Right cardiac atrium (tissue), 5 donors: ENCODE results near the gene CMYA5. TPM values are rescaled to one million over a fixed set of nuclear protein-coding genes. Genes with fewer than 3 reads are reported as not detected.

Experiments
- ATAC-seq, 2 donors: fragments of 200-7000 bp; cut with Tn5 transposase; one replicate each; pipeline versions ENCODE4 v1.8.0 to v1.9.1; 2020; ENCODE audit warnings: moderate library complexity in 2 of 2, mild to moderate bottlenecking in 1 of 2
- DNase-seq, 3 donors: peaks; one replicate each; pipeline ENCODE4 v3.0.0-alpha.2; 2020
- H3K27ac ChIP-seq: one replicate; pipeline ENCODE4 v1.5.1; 2013; ENCODE audit warnings: mild to moderate bottlenecking, low read length, control low read depth, moderate library complexity
- H3K27me3 ChIP-seq: one replicate; pipeline ENCODE4 v1.6.1; 2013; ENCODE audit not compliant: control insufficient read depth, insufficient read depth
- H3K4me1 ChIP-seq: one replicate; pipeline ENCODE4 v1.6.1; 2013; ENCODE audit warnings: low read length; ENCODE audit not compliant: control insufficient read depth, insufficient read depth
- H3K4me3 ChIP-seq: one replicate; pipeline ENCODE4 v1.5.1; 2013; ENCODE audit warnings: low read length, control low read depth
- H3K9me3 ChIP-seq: one replicate; pipeline ENCODE4 v1.6.1; 2013; ENCODE audit warnings: low read length; ENCODE audit not compliant: control insufficient read depth
- WGBS: extraction: QIAGEN DNeasy Blood & Tissue Kit; methylation state at CpG from one replicate; pipeline ENCODE4 v1.1.7; 2013; 5-methylcytosine and 5-hydroxymethylcytosine counted together
- intact Hi-C, 4 donors: fragments of 100-400 bp; cut with DNase I; formaldehyde crosslinking; loops; one replicate each; pipeline versions ENCODE4 v1.11.0 to v1.14.0; 2022 to 2023
- polyA plus RNA-seq: library from polyadenylated mRNA; stranded (reverse); fragments of 200-250 nt; gene quantifications from one replicate; pipeline ENCODE4 v1.2.3, GENCODE V29; 2013
- total RNA-seq, 4 donors: library from RNA; stranded (reverse); fragmentation: NEBNext Ultra II Directional; extraction: Animal tissue kit (Norgen Biotek cat#: 25700); gene quantifications; one replicate each; pipeline ENCODE4 v1.2.1, GENCODE V29; 2021
- donor health status: healthy with polysubstance abuse.
- donor health status: DM: no; HTN: yes; CAD: no.
- donor health status: DM: no; HTN: no; CAD: no.
- donor health status: DM: no; HTN: yes; CAD: no; lungs with severe emphysema.
- donor health status: DM: yes; HTN: yes; CAD: no.

Gene CMYA5
- total and polyA plus RNA-seq, 5 donors: 341 to 1,021 (median 757) TPM

DNA sequence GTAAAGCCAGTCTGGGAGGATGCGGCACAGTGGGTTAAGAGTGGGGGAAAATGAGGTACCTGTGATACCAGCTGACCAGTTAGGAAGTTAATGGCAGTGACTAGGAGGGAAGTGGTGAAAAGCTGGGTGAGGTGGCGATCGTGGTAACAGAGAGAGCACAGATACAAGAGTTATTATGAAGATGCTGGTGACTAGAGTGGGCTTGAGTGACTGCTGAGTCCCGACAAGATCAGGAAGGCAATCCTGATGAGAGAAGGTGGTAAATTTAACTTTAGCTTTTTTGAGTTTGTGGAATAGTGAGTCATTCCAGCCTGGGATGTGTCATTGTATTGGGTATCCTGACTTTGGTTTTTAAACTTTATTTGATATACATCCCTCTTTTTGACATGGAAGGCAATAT, 38.8 kb downstream of the CMYA5 start:
- Histone ChIP-seq H3K27me3 (no peaks in the 10 kb centered on the region), H3K9me3 (no peaks in the 10 kb centered on the region), H3K4me3 (no peak overlapping the region), H3K4me1 (no peaks in the 10 kb centered on the region), H3K27ac (peak overlapping the region; percentile 79)
- intact Hi-C loops: no loop called here
- 72% methylated on average over 4 of the region's 4 CpGs for WGBS
- peak in 1 of 2 donors; percentile 34 for ATAC-seq
- DNase-seq: no peak

DNA sequence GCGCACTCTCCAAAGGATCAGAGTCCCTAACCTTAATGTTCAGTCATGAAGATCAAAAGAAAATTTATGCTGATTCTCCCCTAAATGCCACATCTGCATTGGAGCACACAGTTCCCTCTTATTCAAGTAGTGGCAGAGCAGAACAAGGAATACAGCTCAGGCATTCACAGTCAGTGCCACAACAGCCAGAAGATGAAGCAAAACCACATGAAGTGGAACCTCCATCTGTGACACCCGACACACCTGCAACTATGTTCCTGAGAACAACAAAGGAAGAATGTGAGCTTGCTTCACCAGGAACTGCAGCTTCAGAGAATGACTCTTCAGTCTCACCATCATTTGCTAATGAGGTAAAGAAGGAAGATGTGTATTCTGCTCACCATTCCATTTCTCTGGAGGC, 40.0 kb downstream of the CMYA5 start:
- H3K4me3 ChIP-seq: no peak overlapping the region
- no peaks in the 10 kb centered on the region for H3K4me1 ChIP-seq
- WGBS: 94% methylated on average over 2 of the region's 2 CpGs
- no peaks in the 10 kb centered on the region for H3K27me3 ChIP-seq
- intact Hi-C loops: no loop called here
- H3K9me3 ChIP-seq: no peaks in the 10 kb centered on the region
- ATAC-seq: no peak
- H3K27ac ChIP-seq: peak overlapping the region; percentile 43
- no peak for DNase-seq

DNA sequence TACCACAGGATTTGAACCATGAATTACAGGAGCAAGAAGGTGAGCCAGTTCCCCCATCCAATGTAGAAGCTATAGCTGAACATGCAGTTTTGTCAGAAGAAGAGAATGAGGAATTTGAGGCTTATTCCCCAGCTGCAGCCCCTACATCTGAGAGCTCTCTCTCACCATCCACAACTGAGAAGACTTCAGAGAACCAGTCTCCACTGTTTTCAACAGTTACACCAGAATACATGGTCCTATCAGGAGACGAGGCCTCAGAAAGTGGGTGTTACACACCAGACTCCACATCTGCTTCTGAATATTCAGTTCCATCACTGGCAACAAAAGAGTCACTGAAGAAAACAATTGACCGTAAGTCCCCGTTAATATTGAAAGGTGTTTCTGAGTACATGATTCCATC, 40.9 kb downstream of the CMYA5 start:
- DNase-seq (no peak), ATAC-seq (no peak)
- Histone ChIP-seq H3K27ac (no peak overlapping the region), H3K4me3 (no peak overlapping the region), H3K27me3 (no peaks in the 10 kb centered on the region), H3K4me1 (no peaks in the 10 kb centered on the region), H3K9me3 (no peaks in the 10 kb centered on the region)
- intact Hi-C loops: no loop called here
- WGBS: 90% methylated on average over 3 of the region's 3 CpGs

DNA sequence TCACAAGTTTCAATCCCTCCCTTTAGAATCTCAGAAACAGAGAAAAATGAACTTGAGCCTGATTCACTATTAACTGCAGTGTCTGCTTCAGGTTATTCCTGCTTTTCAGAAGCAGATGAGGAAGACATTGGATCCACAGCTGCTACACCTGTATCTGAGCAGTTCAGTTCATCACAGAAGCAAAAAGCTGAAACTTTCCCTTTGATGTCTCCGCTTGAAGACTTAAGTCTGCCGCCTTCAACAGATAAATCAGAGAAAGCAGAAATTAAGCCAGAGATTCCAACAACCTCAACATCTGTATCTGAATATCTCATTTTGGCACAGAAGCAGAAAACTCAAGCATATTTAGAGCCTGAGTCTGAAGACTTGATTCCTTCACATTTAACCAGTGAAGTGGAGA, 42.1 kb downstream of the CMYA5 start:
- intact Hi-C loops: no loop called here
- DNase-seq: no peak
- H3K4me1 ChIP-seq: no peaks in the 10 kb centered on the region
- no peak overlapping the region for H3K4me3 ChIP-seq
- H3K27ac ChIP-seq: no peak overlapping the region
- WGBS: 90% methylated on average over 2 of the region's 2 CpGs
- no peaks in the 10 kb centered on the region for H3K9me3 ChIP-seq
- no peaks in the 10 kb centered on the region for H3K27me3 ChIP-seq
- ATAC-seq: no peak

DNA sequence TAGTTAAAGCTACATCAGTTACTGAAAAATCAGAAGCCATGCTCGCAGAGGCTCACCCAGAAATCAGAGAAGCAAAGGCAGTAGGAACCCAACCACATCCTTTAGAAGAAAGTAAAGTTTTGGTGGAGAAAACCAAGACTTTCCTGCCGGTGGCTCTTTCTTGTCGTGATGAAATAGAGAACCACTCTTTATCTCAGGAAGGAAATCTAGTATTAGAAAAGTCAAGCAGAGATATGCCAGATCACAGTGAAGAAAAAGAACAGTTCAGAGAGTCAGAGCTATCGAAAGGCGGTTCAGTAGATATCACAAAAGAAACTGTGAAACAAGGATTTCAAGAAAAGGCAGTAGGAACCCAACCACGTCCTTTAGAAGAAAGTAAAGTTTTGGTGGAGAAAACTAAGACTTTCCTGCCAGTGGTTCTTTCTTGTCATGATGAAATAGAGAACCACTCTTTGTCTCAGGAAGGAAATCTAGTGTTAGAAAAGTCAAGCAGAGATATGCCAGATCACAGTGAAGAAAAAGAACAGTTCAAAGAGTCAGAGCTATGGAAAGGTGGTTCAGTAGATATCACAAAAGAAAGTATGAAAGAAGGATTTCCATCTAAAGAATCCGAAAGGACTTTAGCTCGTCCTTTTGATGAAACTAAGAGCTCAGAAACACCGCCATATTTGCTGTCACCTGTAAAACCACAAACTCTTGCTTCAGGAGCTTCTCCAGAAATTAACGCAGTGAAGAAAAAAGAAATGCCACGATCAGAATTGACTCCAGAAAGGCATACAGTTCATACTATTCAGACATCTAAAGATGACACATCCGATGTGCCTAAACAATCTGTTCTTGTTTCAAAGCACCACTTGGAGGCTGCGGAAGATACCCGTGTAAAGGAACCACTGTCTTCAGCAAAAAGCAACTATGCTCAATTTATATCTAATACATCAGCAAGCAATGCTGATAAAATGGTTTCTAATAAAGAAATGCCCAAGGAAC, 47.2 kb downstream of the CMYA5 start:
- ATAC-seq (no peak), DNase-seq (no peak)
- Histone ChIP-seq H3K4me3 (no peak overlapping the region), H3K9me3 (no peaks in the 10 kb centered on the region), H3K27me3 (no peaks in the 10 kb centered on the region), H3K27ac (no peak overlapping the region), H3K4me1 (no peaks in the 10 kb centered on the region)
- 83% methylated on average over 14 of the region's 14 CpGs for WGBS
- intact Hi-C loops: no loop called here

DNA sequence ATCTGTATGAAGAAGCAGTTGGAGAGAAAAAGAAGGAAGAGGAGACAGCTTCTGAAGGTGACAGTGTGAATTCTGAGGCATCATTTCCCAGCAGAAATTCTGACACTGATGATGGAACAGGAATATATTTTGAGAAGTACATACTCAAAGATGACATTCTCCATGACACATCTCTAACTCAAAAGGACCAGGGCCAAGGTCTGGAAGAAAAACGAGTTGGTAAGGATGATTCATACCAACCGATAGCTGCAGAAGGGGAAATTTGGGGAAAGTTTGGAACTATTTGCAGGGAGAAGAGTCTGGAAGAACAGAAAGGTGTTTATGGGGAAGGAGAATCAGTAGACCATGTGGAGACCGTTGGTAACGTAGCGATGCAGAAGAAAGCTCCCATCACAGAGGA, 48.7 kb downstream of the CMYA5 start:
- H3K27ac ChIP-seq: no peak overlapping the region
- 90% methylated on average over 5 of the region's 5 CpGs for WGBS
- ATAC-seq: no peak

DNA sequence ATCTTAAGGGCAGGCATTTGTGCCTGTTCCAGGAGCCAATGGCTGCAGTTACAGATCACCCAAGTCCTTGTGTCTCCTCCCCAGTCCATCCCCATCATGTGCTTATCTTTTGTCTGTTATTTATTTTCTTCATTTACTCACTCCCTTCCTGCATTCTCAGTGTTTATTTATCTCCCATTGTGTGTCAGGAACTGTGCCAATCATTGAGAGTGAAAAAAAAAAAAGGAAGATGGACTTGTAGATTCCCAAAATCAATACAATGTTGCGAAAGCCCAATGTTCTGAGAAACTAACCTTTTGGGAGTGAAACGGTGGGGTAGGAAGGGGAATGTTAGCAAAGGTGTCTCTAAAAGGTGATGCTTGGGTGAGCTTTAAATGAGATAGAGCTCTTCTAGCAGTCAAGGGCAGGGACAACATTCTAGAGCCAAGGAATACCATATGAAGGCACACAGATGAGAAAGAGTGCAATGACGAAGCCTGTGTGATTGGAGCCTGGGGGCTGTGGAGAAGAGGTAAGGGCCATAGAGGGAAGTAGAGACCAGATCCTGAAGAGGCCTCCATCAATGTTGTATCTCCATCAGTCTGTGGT, 53.0 kb downstream of the CMYA5 start:
- intact Hi-C loops: no loop called here
- WGBS: 88% methylated on average over 3 of the region's 3 CpGs

More for the DNA sequence above, 48.7 kb downstream of the CMYA5 start:
- no peaks in the 10 kb centered on the region for H3K27me3 ChIP-seq
- no peak for DNase-seq
- intact Hi-C loops: no loop called here
- H3K4me1 ChIP-seq: no peaks in the 10 kb centered on the region
- no peak overlapping the region for H3K4me3 ChIP-seq
- no peaks in the 10 kb centered on the region for H3K9me3 ChIP-seq

DNA sequence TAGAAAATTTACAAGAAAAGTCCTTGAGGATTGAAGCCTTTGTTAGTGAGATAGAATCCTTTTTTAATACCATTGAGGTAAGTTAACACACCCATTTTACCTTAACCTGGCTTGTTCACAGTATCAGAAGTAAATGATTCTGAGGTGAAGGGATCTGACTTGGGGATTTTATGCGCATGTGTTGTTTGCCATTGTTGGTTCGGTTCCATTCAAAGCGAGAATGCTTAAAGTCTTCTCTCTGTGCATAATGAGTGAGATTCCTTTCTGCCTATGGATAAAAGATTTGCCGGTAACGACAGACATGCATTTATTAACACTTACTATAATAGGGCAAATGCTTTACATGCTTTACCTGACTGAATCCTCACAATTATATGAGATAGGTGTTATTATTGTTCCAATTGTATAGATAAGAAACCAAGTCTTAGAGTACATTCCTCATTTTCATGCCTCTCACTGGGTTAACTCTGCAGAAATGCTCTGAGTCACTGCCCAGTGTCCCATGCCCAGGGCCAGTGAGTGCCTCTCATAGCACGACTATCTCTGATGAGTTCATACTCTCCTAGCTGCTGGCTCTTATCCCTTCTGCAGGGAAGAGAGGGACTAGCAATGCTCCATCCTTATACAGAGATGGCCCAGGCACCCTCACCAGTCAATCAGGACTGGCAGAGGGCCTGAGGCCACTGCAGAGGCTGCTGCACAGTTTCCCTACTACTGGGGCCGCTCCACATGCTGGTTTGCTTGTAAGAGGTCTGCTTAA, 54.4 kb downstream of the CMYA5 start:
- DNase-seq (peak in 1 of 3 donors; percentile 42), ATAC-seq (peak; percentile 83 to 91)
- Histone ChIP-seq H3K27ac (peak overlapping the region; percentile 75), H3K4me3 (no peak overlapping the region), H3K4me1 (no peaks in the 10 kb centered on the region), H3K27me3 (no peaks in the 10 kb centered on the region), H3K9me3 (no peaks in the 10 kb centered on the region)
- WGBS: 75% methylated on average over 7 of the region's 7 CpGs
- intact Hi-C loops: no loop called here

More for the DNA sequence above, 53.0 kb downstream of the CMYA5 start:
- Histone ChIP-seq H3K4me1 (no peaks in the 10 kb centered on the region), H3K9me3 (no peaks in the 10 kb centered on the region), H3K27ac (no peak overlapping the region), H3K4me3 (no peak overlapping the region), H3K27me3 (no peaks in the 10 kb centered on the region)
- no peak for DNase-seq
- no peak for ATAC-seq

DNA sequence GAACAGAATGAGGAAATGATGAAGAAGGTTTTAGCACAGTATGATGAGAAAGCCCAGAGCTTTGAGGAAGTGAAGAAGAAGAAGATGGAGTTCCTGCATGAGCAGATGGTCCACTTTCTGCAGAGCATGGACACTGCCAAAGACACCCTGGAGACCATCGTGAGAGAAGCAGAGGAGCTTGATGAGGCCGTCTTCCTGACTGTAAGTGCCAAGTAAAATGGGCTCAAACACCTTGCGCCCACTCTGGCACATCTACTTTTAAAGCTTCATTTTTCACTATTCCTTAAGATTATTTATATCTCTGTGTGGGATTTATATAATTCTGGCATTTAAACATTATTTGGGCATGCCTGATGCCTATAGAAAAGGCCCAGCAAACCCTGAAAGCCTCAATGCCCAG, 55.6 kb downstream of the CMYA5 start:
- Histone ChIP-seq H3K9me3 (no peaks in the 10 kb centered on the region), H3K4me3 (no peak overlapping the region), H3K4me1 (no peaks in the 10 kb centered on the region), H3K27me3 (no peaks in the 10 kb centered on the region), H3K27ac (no peak overlapping the region)
- DNase-seq: no peak
- no peak for ATAC-seq
- 83% methylated on average over 3 of the region's 3 CpGs for WGBS
- intact Hi-C loops: no loop called here

DNA sequence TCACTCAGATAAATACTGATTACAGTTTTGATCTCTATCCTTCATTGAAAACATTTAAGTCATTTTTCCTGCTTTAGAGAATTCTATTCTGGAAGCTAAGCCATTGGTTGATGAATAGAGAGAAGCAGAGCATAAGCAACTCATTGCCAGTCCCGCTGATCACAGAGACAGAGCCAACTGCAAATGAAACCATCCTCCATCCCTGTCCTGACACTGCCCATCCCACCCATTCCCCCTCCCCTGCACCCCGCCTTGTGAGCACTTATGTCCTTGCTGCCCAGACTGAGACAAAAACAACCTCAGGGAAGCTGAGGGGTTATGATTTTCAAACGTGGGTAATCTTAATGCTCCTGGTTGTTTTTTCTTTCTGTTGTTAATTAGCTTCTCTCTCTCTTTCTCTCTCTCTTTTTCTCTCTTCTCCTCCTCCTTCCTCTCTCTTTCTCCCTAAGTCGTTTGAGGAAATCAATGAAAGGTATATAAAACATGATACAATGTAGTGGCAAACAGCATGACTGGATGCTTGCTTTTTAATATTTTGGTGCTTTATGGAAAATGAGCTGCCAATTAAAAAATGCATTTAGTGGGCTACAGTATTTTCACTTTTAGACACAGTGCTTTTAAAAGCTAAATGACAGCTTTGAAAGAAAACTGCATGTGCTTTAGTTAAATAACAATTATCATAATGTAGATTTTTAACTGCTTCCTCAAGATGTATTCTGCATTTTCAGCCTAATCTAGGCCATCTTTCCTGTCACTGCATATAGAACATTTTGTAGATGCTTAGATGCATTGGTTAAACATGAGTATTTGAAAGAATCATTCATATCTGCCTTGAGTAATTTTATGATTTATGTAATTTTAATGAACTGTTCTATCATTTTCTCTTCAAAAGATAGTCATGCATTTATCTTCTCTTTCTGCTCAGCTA, 57.3 kb downstream of the CMYA5 start:
- intact Hi-C loops: no loop called here
- DNase-seq (no peak), ATAC-seq (no peak)
- H3K4me3 ChIP-seq: no peak overlapping the region
- H3K9me3 ChIP-seq: no peaks in the 10 kb centered on the region
- 45% methylated on average over 4 of the region's 4 CpGs for WGBS
- no peaks in the 10 kb centered on the region for H3K27me3 ChIP-seq
- H3K4me1 ChIP-seq: no peaks in the 10 kb centered on the region
- no peak overlapping the region for H3K27ac ChIP-seq
